Colonic mucosa (tissue), 4 donors: ENCODE measurements around the gene NCKIPSD. TPM values are rescaled to one million over a fixed set of nuclear protein-coding genes. Genes with fewer than 3 reads are reported as not detected.

ENCODE experiments used
- DNase-seq: peaks from one replicate; pipeline ENCODE4 v3.0.0-alpha.2; 2020
- H3K27ac ChIP-seq: fragments of 200-600 bp; one replicate; pipeline ENCODE4 v1.8.0; 2021
- H3K27me3 ChIP-seq: fragments of 200-600 bp; one replicate; pipeline ENCODE4 v1.8.0; 2021
- H3K36me3 ChIP-seq: fragments of 200-600 bp; one replicate; pipeline ENCODE4 v1.8.0; 2021
- H3K4me1 ChIP-seq: fragments of 200-600 bp; one replicate; pipeline ENCODE4 v1.8.0; 2021; ENCODE audit warnings: mild to moderate bottlenecking
- H3K4me3 ChIP-seq: fragments of 200-600 bp; one replicate; pipeline ENCODE4 v1.8.0; 2021
- H3K9ac ChIP-seq, 2 donors: one replicate each; pipeline ENCODE4 v1.7.0; 2013; ENCODE audit warnings: control low read depth in 2 of 2, low read depth in 2 of 2, low read length in 2 of 2
- H3K9me3 ChIP-seq: fragments of 200-600 bp; one replicate; pipeline ENCODE4 v1.8.0; 2021
- intact Hi-C: fragments of 100-400 bp; cut with DNase I; formaldehyde crosslinking; loops from one replicate; pipeline ENCODE4 v1.14.1; 2022
- microRNA-seq: library from miRNA; unstranded; fragments of <30 nt; microRNA quantifications from one replicate; pipeline ENCODE4, GENCODE V29; 2019
- total RNA-seq, 2 donors: library from RNA; stranded (reverse); fragmentation: NEBNext Ultra II Directional in 1 of 2; extraction: Animal tissue kit (Norgen Biotek cat#: 25700) in 1 of 2; gene quantifications; one replicate each; pipeline ENCODE4 v1.2.1, GENCODE V29; 2021
- TF ChIP-seq, protein P1 (sequence below): fragments of 200-600 bp; IDR thresholded peaks from one replicate; pipeline ENCODE4 v1.8.0; 2022; ENCODE audit warnings: antibody characterized with exemption, mild to moderate bottlenecking
- donor health status: healthy.
- donor health status: DM: no; HTN: no; CAD: no.
- donor health status: DM: no; HTN: no; CAD: no.

The NCKIPSD gene
- total RNA-seq, 2 donors from 2014 or later, result 24.3 to 29.7 TPM

DNA sequence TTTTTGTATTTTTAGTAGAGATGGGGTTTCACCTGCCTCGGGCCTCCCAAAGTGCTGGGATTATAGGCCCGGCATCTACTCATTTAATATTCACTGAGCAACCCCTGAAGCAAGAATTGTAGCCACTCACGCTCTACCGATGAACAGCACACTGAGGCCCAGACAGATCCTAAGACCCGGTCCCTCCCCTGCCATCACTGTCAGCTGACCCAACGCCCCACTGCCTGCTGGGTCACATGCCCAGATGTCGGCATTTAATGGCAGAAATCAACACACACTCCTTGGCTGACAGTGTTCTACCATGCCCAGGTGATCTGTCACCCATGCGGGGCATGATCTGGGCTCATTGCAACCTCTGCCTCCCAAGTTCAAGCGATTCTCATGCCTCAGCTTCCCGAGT is 60.9 kb downstream of the NCKIPSD start:
- Histone ChIP-seq H3K27ac (peak overlapping the region; percentile 40), H3K4me3 (no peak overlapping the region), H3K9ac (no peak overlapping the region), H3K36me3 (peaks cover 2% of the 10 kb centered on the region), H3K27me3 (no peaks in the 10 kb centered on the region), H3K4me1 (peaks cover 7% of the 10 kb centered on the region), H3K9me3 (no peaks in the 10 kb centered on the region)
- DNase-seq, result no peak
- TF ChIP-seq, protein P1, sequence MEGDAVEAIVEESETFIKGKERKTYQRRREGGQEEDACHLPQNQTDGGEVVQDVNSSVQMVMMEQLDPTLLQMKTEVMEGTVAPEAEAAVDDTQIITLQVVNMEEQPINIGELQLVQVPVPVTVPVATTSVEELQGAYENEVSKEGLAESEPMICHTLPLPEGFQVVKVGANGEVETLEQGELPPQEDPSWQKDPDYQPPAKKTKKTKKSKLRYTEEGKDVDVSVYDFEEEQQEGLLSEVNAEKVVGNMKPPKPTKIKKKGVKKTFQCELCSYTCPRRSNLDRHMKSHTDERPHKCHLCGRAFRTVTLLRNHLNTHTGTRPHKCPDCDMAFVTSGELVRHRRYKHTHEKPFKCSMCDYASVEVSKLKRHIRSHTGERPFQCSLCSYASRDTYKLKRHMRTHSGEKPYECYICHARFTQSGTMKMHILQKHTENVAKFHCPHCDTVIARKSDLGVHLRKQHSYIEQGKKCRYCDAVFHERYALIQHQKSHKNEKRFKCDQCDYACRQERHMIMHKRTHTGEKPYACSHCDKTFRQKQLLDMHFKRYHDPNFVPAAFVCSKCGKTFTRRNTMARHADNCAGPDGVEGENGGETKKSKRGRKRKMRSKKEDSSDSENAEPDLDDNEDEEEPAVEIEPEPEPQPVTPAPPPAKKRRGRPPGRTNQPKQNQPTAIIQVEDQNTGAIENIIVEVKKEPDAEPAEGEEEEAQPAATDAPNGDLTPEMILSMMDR, result no peak
- intact Hi-C loops, result no loop called here

DNA sequence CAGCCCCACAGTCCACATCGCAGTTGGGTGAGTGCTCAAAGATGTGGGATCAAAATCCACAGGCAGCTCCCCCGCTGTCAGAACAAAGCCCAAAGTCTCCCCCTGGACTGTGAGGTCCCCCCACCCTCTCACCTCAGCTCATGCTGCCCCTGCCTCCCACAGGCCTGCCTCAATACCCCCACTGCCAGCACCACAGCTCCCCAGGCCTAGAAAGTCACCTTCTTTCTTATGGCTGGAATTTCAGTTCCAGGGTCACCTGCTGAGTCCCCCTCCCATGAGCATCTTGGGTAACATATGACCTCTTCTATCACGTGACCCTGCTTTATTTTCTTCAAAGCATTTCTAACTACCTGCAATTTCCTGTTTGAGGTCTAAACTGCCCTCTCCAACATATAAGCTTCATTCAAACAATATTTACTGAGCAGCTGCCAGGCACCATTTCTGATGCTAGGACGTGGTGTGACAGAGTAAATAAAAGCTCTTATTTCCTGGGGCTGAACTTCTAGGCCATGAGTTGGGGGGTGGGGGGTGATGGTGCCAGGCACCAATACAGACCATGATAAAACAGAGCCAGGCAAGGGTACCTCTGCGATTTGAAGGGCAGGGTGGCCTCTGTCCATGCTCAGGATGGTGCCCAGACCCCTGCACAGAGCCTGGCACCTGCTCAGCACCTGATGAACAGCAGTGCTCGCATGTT is 61.7 kb downstream of the NCKIPSD start:
- intact Hi-C loops, result no loop called here
- no peaks in the 10 kb centered on the region for H3K36me3 ChIP-seq

More for the DNA sequence above, 61.7 kb downstream of the NCKIPSD start:
- Histone ChIP-seq H3K4me1 (peaks cover 15% of the 10 kb centered on the region), H3K9ac (peak overlapping the region in 1 of 2 donors; percentile 46), H3K9me3 (no peaks in the 10 kb centered on the region), H3K27ac (peak overlapping the region; percentile 40), H3K27me3 (no peaks in the 10 kb centered on the region), H3K4me3 (no peak overlapping the region)
- TF ChIP-seq, protein P1, result no peak
- DNase-seq, result no peak

Small RNA genes within 50 kb of the gene (microRNA-seq; reads per million reads assigned to microRNA genes)
- gene MIR4793, result not detected

Other genes with a start within 250 kb of the NCKIPSD start
- 10 to 100 TPM; 11.8 to 21.5 TPM for gene CCDC51, start 245.8 kb downstream of the NCKIPSD start, total RNA-seq
- gene TMA7, start 245.7 kb downstream of the NCKIPSD start, total RNA-seq, result 100 to 1,000 TPM; 185 to 259 TPM
- 1 to 10 TPM; 3.2 to 8.6 TPM for gene ATRIP, start 239.2 kb downstream of the NCKIPSD start, total RNA-seq
- 100 to 1,000 TPM; 115 to 123 TPM for gene SHISA5, start 181.7 kb downstream of the NCKIPSD start, total RNA-seq
- 10 to 100 TPM in 1 of 2 donors, 1 to 10 TPM in 1; 8.1 to 51.0 TPM for gene PFKFB4, start 129.1 kb downstream of the NCKIPSD start, total RNA-seq
- not detected for gene UCN2, start 122.1 kb downstream of the NCKIPSD start, total RNA-seq
- gene COL7A1, start 90.6 kb downstream of the NCKIPSD start, total RNA-seq, result 1 to 10 TPM; 3.8 to 5.1 TPM
- gene UQCRC1, start 76.3 kb downstream of the NCKIPSD start, total RNA-seq, result 100 to 1,000 TPM; 682 to 753 TPM
- gene TMEM89, start 64.1 kb downstream of the NCKIPSD start, total RNA-seq, result under 1 TPM in 1 of 2 donors, not detected in 1; 0.42 TPM
- 100 to 1,000 TPM in 1 of 2 donors, 10 to 100 TPM in 1; 94.9 to 112 TPM for gene SLC26A6, start 50.5 kb downstream of the NCKIPSD start, total RNA-seq
- 1 to 10 TPM; 1.3 to 2.0 TPM for gene CELSR3, start 23.0 kb downstream of the NCKIPSD start, total RNA-seq
- 100 to 1,000 TPM; 101 to 134 TPM for gene IP6K2, start 31.3 kb upstream of the NCKIPSD start, total RNA-seq
- 100 to 1,000 TPM in 1 of 2 donors, 10 to 100 TPM in 1; 66.8 to 117 TPM for gene PRKAR2A, start 162.0 kb upstream of the NCKIPSD start, total RNA-seq
- gene SLC25A20, start 213.0 kb upstream of the NCKIPSD start, total RNA-seq, result 10 to 100 TPM; 28.6 to 31.5 TPM
- gene ARIH2, start 232.9 kb upstream of the NCKIPSD start, total RNA-seq, result 10 to 100 TPM; 55.6 to 77.4 TPM